HG02763 (cell line): ENCODE measurements around the gene WDR55.
"Not testable (repeated sequence)": the region's sequence is repeated elsewhere in the genome, so short reads cannot be mapped to it uniquely, and the experiment has no call there.

ENCODE experiments used
- ATAC-seq: cut with Tn5 transposase; IDR thresholded peaks from one replicate; pipeline ENCODE4 v1.9.1; 2021; ENCODE audit warnings: mild to moderate bottlenecking, moderate library complexity; ENCODE audit not compliant: unreplicated experiment

WDR55 gene, protein sequence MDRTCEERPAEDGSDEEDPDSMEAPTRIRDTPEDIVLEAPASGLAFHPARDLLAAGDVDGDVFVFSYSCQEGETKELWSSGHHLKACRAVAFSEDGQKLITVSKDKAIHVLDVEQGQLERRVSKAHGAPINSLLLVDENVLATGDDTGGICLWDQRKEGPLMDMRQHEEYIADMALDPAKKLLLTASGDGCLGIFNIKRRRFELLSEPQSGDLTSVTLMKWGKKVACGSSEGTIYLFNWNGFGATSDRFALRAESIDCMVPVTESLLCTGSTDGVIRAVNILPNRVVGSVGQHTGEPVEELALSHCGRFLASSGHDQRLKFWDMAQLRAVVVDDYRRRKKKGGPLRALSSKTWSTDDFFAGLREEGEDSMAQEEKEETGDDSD

DNA sequence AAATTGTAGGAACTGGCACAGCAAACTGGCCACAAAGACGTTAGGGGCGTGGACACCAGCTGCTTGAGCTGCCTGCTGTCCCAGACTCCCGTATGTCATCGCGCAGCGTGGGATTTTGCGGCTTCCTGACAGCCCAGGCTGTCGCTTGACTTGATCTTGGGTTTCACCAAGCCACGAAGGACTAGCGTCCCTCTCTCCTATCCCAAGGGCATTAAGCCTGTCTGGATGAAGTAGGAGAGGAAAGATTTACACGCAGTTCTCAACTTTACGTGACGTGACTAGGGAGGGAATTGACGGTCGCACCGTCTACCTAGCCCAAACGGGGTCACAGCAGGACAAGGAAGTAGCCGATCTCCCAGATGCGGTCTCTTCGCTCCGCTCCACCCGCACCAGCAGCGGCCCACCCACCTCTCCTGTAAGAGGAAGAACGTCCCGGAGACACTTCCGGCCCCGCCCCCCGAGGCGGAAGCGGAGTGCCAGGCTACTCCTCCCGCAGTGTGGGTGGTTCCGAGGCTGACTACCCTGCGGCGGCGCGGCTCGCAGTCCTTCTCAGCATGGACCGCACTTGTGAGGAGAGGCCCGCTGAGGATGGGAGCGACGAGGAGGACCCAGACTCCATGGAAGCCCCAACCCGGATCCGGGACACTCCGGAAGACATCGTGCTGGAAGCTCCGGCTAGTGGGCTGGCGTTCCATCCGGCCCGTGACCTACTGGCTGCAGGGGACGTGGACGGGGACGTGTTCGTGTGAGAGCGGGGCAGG, at the start of gene WDR55:
WDR55 (plus strand) TSS at position 546 of the 761 bp plus-strand sequence; CDS start at position 555, 9 bp downstream.
- ATAC-seq, result peak; percentile 98

DNA sequence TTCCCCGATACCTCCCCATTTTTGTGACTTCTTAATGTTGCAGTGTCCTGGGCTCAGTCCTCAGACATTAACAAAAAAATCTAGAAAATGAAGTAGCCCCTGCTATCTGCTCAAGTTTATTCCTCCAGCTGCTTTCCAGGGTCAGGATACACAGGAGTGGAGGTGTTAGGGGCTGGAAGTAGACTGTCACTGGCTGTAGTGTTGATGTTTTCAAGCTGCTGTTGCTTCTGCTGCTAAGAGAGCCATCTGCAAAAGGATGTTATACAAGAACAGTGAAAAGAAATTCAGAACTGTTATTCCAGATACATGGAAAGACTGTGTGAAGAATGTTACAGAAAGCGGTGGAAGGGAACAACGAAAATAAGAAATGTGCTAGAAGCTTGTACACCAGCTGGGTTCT, 42.4 kb upstream of the WDR55 start:
- no peak for ATAC-seq

DNA sequence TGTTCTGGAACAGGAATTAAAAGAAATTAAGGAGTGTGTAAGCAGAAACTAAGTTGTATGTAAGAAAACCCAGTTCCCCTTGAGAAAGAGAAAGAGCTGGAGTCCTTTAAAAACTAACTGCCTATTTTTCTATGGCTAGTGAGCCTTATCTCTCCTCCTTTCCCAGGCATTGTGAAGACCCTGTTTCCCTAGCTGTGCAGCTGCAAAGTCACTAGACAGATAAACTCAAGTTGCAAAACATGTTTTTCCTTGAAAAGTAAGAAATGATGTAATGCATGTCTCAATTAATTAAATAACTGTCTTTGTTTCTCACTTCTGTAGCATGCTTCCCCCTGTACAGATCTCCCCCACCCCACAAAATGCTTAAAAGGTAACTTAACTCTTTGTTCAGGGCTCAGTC, 41.6 kb upstream of the WDR55 start:
- not testable (repeated sequence) for ATAC-seq

DNA sequence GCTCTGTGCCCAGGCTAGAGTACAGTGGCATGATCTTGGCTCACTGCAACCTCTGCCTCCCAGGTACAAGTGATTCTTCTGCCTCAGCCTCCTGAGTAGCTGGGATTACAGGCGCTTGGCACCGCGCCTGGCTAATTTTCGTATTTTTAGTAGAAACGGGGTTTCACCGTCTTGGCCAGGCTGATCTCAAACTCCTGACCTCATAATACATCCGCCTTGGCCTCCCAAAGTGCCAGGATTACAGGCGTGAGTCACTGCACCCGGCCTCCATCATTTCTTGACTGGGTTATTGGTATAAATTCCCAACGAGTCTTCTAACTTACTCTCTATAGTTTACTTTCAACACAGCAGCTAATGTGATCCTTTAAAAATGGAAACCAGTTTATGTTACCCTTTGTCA, 39.8 kb upstream of the WDR55 start:
- not testable (repeated sequence) for ATAC-seq

DNA sequence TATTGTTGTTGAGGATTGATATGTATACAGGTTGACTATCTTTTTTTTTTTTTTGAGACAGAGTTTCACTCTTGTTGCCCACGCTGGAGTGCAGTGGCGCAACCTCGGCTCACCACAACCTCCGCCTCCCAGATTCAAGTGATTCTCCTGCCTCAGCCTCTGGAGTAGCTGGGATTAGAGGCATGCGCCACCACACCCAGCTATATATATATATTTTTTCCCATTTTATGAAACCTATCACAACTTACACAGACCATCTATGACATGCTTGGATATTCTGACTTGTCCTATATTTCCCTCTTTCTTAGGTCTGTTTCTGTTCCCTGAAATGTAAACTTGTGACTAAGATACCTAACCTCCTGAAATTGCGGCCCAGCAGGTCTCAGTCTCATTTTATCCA, 36.7 kb upstream of the WDR55 start:
- ATAC-seq, result no peak

DNA sequence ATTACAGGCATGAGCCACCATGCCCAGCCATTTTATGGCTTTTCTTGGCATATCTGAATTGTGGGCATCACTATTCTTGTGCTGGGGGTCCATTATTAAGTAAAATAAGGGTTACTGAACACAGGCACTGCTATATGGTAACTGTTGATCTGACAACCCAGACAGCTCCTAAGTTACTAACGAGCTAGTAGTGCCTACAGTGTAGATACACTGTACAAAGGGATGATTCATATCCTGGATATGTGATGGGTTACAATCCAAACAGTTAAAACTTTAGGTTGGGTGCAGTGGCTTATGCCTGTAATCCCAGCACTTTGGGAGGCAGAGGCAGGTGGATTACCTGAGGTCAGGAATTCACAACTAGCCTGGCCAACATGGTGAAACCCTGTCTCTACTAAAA, 36.0 kb upstream of the WDR55 start:
- no peak for ATAC-seq

DNA sequence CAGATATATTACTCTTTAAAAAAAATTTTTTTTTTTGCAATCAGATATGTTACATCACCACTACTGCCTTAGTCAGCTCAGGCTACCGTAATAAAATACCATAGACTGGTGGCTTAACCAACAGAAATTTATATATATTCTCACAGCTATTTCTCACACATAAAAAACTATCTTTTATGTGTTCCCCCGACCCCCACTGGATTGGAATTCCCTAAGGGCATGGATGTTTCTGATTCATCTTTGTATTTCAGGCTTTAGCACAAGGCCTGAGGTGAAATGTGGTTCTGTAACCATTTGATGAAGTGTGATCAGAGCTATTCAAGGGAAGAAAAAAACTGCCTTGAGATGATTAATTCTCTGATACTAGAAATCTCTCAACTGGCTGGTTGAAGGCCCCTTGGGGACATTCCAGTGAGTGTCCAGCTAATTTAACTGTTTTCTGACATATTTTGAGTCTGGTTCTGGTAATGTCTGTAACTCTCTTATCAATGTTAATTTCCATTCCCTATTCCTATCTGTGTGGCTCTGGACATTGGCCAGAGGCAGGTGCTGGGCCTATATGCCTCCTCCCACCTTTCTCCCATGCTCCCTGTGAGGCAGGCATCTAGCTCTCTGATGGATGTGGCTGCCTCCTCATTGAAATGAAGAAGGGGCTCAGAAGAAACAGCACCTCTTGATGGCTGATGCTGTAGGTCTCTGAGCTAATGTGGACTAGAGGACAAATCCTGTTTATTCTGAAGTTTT, 34.2 kb upstream of the WDR55 start:
- ATAC-seq, result no peak

DNA sequence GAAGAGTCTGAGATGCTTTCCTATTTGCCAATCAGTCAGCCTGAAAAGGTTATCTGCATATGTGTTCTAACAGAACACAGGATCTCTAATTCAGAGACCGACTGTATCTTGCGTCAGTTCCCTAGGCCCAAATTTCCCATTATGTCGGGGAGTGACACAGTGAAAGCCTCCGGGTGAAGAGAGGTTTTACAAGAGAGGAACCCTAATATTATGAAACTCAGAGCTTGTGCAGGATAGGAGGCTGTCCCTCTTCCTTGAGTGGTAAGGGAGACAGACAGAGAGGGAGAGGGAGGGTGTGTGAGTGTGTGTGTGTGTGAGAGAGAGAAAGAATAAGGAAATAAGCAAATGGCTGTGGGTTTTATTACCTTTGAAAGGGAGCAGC, 33.7 kb upstream of the WDR55 start:
- no peak for ATAC-seq

DNA sequence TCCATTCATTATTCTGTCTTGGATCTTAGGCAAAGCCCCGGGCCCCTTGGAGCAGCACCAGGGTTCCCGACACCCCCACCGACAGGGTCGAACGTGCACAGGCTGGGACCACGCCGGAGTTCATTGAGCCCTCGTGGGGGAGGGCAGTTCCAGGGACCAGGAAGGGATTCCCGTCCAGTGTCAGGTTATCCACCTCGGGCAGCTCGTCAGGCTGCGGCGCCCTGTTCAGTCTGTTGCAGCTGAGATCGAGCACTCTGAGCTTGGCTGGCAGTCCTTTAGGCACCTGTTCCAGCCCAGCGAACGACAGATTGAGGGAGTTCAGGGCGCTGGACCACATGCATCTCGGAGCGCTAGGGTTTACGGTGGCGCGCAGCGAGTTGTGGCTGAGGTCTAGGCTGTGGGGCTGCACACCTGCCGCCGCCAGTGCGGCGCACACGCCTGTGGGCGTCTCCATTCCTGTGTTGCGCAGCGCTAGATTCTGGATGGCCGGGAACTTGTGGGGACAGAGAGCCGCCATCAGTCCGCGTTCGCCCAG, 32.8 kb upstream of the WDR55 start:
- ATAC-seq, result peak; percentile 30

DNA sequence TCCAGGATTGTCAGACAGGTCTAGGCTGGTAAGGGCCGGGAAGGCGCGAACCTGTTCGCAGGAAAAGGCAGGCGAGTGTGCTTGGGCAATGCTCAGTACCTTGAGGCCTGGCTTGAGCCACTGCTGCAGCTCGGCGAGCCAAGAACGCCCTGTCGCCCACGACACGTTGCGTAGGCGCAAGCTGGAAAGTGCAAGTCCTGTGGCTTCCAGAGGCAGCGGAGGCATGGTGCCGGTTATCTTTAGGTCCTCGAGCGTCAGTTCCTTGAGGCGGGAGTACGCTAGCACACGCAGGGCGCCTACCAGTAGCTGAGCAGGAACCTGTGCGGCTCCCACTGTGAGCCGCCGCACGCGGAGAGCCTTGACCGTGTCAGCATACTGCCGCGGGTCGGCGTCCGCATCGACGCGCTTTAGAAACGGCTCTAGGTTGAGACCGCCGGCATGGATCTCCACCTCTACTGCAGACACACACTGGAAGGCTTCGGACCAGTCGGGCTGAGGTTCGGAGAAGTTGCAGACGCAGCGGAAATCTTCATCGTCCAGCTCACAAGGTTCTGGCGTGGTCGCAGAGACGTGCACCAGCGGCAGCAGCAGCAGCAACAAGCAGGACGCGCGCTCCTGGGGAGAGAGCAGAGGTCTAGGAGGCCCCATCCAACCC, 32.2 kb upstream of the WDR55 start:
- ATAC-seq, result peak; percentile 44

DNA sequence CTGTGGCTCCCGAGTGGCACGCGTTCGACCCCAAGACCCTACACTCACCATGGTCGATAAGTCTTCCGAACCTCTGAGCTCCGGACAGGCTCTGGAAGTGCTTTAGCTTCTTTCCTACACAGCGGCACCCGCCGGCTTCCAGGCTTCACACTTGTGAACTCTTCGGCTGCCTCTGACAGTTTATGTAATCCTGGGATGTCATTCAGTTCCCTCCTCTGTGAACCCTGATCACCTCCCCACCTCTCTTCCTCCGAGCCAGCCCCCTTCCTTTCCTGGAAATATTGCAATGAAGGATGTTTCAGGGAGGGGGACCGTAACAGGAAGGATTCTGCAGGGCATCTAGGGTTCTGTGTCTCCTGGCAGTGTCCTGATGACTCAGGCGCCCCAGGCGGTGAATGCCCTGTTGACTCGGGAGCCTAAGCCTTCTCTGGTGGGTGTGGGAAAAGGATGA, 31.7 kb upstream of the WDR55 start, which contains the start of gene CD14:
CD14 (minus strand) TSS at position 155 of the 451 bp plus-strand sequence; CDS start at position 51, 104 bp downstream.
- ATAC-seq, result no peak

DNA sequence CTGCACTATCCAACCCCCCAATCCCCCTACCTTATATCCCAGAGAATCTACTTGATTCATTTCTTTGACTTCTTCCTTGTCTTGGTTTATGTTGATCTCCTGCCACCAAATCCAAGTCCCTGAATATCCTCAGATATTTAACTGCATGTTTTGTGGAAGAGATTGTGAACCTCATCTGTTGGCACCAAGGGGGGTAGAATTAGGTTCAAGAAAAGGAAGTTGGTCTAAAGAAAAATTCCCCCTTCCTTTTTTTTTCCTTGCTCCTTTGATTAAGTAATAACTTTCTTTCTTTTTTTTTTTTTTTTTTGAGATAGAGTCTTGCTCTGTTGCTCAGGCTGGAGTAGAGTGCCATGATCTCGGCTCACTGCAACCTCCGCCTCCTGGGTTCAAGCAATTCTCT, 31.2 kb upstream of the WDR55 start:
- ATAC-seq, result no peak

DNA sequence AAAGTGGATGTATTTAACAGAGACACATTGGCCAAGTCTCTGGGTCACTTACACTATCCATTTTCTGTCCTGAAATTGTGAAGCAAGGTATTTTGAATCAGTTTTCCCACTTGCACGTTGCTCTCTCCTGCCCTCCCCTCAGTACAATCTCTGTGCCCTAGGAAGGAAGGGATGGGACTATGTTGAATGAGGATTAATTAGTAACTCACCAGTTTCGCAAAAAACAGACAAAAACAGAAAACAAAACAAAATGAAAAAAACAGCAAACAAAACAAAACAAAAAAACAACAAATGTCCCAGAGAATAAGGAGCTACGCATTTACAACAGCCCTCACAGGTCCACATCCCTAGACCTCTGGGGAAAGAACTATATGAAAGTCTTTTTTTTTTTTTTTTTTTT, 30.6 kb upstream of the WDR55 start:
- no peak for ATAC-seq

DNA sequence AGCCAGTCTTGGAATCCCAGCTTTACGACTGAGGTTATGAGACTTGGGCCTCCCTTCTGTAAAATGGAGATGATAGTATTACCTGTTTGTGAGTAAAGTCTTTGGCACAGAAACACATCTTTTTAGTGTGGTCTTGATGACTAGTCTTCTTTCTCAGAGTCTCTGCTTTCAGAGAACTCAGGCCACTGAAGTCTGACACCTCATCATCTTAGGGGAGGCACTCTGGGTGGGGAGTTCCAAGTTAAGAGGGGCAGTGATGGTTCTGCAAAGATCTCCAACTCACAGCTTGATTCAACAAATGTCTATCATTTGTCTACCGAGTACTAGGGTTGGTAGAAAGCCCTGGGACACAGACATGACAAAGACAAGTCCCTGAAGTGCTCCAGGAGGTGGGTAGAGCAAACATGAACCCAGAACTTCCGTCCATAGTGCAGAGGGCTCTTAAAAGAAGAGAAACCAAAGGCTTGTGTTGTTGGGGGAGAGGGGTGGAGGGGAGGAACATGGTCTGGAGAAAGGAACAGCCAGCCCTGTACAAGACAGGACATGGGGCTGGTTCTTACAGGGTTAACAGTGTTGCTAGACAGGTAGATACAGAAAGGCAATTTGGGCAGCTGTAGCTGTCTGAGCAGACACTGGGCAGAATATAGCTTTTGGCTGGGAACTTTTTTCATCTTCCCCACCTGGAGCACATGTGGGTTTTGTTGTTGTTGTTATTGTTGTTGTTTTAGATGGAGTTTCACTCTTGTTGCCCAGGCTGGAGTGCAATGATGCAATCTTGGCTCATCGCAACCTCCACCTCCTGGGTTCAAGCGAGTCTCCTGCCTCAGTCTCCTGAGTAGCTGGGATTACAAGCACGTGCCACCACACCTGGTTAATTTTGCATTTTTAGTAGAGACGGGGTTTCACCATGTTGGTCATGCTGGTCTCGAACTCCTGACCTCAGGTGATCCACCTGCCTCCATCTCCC, 29.1 kb upstream of the WDR55 start:
- no peak for ATAC-seq

DNA sequence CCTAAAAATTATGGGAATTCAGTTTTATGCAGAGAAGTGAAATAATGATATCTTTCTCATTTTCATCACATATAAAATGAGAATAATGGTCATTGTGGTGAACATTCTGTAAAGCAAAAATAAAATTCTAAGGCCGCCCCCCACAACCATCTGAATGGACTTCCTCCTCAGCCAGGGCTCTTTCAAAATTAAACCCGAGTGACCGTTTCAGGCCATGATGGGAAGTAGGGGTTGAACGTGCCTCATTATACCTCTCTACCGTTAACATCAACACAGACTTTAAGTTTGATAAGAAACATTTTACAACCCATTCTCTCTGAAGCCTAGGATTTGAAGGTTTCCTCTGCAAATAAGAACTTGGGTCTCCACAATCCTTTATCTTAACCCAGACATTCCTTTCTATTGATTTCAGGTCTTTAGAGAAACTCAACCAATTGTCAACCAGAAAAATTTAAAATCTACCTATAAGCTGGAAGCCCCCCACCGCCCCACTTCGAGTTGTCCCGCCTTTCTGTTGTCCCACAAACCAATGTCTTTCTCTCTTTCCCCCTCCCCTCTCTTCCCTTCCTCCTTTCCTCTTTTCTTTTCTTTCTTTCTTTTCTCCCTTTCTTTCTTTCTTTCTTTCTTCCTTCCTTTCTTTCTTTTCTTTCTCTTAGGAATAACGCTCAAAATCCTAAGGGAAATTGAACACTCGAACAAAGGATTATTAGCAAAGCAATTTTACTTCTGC, 27.2 kb upstream of the WDR55 start:
- no peak for ATAC-seq

DNA sequence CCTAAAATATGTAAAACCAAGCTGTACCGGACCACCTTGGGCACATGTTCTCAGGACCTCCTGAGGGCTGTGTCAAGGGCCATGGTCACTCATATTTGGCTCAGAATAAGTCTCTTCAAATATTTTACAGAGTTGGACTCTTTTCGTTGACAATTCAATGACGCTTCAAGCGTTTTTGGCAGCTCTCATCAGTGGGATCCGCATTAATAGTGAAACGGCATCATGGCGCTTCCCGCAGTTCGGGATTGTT, 25.9 kb upstream of the WDR55 start:
- not testable (repeated sequence) for ATAC-seq

DNA sequence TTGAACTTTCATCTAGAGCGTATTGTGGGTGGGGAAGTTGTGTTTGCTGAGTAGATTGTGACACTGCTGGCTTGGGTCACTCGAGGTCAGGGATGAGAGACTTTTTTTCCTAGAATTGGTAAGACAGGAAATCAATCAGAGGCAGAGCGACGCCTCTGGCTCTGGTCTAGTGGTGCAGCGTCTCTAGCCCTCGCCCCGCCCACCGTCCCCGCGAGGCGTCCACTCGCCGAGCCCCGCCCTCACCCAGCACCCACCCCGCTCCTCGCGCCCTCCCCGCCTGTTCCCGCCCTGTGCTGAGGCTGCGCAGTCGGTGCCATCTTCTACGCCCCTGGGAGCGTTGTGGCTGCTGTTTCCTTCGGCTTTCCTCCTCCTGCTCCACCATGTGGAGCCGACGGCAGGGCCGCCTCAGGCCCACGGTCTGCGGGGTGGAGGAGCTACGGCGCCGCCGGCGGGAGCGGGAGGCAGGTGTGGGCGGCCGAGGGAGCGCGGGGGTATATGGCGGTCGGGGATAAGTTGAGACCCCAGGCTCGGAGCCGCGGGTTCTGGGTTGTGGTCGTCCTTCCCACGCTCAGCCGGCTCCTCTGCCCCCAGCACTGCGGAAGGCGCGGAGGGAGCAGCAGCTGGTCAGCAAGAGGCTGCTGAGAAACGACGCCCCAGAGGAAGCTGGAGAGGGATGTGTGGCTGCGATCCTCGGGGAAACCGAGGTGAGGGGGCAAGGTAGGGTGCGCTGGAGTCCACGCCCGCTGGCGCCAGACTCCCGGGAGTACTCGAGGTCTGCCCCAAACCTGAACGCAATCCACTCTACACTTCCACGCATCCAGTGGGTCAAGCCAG, 25.3 kb upstream of the WDR55 start, which contains the start of gene TMCO6:
TMCO6 (plus strand) TSS at position 304 of the 834 bp plus-strand sequence; CDS start at position 381, 77 bp downstream.
- ATAC-seq, result peak; percentile 93

DNA sequence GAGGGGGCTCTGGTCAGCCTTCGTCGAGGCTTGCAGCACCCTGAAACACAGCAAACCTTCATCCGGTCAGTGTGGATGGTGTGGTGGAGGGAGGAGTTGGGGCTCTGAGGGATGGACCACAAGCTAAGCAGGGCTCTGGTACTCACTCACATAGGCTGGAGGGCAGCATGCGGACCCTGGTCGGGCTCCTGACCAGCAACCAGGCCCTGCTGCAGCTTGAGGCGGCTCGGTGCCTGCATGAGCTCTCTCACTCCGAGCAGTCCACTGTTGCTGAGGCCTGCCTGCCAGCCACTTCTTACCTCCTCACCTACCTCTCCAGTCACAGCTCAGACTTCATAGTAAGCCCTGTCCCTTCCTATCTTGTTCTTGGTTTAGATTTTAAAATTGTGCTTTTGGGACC, 23.0 kb upstream of the WDR55 start:
- ATAC-seq, result no peak
